Suprapubic skin (tissue), 4 donors: Measurements from ENCODE around the gene GH1. TPM values are rescaled to one million over a fixed set of nuclear protein-coding genes. Genes with fewer than 3 reads are reported as not detected.
A peak's percentile ranks its signal among the peaks of the same experiment; 100 is the strongest.

Experiments used
- DNase-seq, 2 donors: peaks; one replicate each; pipeline ENCODE4 v3.0.0-alpha.2; 2019; ENCODE audit warnings: low spot score in 2 of 2
- H3K27ac ChIP-seq: fragments of 200-600 bp; sonication (generic); one replicate; pipeline ENCODE4 v1.5.1; 2019
- H3K27me3 ChIP-seq: fragments of 200-600 bp; sonication (generic); one replicate; pipeline ENCODE4 v1.5.1; 2019
- H3K36me3 ChIP-seq: fragments of 200-600 bp; sonication (generic); one replicate; pipeline ENCODE4 v1.5.1; 2019
- H3K4me1 ChIP-seq: fragments of 200-600 bp; sonication (generic); one replicate; pipeline ENCODE4 v1.5.1; 2019
- H3K4me3 ChIP-seq: fragments of 200-600 bp; sonication (generic); one replicate; pipeline ENCODE4 v1.5.1; 2019; ENCODE audit warnings: mild to moderate bottlenecking
- H3K9me3 ChIP-seq: fragments of 200-600 bp; sonication (generic); one replicate; pipeline ENCODE4 v1.5.1; 2019
- EP300 ChIP-seq: sonication (generic); formaldehyde crosslinking; IDR thresholded peaks from one replicate; pipeline ENCODE4 v1.6.1; 2017; ENCODE audit warnings: antibody characterized with exemption
- POLR2A ChIP-seq, 2 donors: fragments of 450-650 bp; IDR thresholded peaks; one replicate each; pipeline ENCODE4 v1.6.1; 2017; ENCODE audit warnings: antibody characterized with exemption in 2 of 2, mild to moderate bottlenecking in 2 of 2, moderate library complexity in 2 of 2
- POLR2AphosphoS5 ChIP-seq, 3 donors: sonication (generic); formaldehyde crosslinking; IDR thresholded peaks; one replicate each; pipeline ENCODE4 v1.6.1; 2017; ENCODE audit warnings: antibody characterized with exemption in 3 of 3
- WGBS: methylation state at CpG from one replicate; pipeline ENCODE4 v1.1.5; 2018; 5-methylcytosine and 5-hydroxymethylcytosine counted together
- total RNA-seq, 4 donors: library from RNA; depleted of rRNA; stranded (reverse); fragments of >200 nt; gene quantifications; one replicate each; pipeline ENCODE4 v1.1.0, GENCODE V29; 2016
- TF ChIP-seq, protein P1 (sequence below), 2 donors: fragments of 200-600 bp in 1 of 2; fragments of 450-650 bp in 1 of 2; sonication (generic) in 1 of 2; IDR thresholded peaks; one replicate each; pipeline ENCODE4 v1.5.1; 2016 to 2019; ENCODE audit warnings: antibody characterized with exemption in 2 of 2, mild to moderate bottlenecking in 1 of 2, moderate library complexity in 1 of 2

Gene GH1
- total RNA-seq, 4 donors from 2014 or later: not detected

- Histone ChIP-seq H3K27me3 (no peaks in the 10 kb centered on the region), H3K4me3 (peak overlapping the region; percentile 27), H3K27ac (no peak overlapping the region), H3K4me1 (peaks cover 15% of the 10 kb centered on the region), H3K36me3 (no peaks in the 10 kb centered on the region), H3K9me3 (no peaks in the 10 kb centered on the region)
- 20% methylated on average over 35 of the region's 37 CpGs for WGBS
- DNase-seq: peak; percentile 88
- TF ChIP-seq, protein P1, sequence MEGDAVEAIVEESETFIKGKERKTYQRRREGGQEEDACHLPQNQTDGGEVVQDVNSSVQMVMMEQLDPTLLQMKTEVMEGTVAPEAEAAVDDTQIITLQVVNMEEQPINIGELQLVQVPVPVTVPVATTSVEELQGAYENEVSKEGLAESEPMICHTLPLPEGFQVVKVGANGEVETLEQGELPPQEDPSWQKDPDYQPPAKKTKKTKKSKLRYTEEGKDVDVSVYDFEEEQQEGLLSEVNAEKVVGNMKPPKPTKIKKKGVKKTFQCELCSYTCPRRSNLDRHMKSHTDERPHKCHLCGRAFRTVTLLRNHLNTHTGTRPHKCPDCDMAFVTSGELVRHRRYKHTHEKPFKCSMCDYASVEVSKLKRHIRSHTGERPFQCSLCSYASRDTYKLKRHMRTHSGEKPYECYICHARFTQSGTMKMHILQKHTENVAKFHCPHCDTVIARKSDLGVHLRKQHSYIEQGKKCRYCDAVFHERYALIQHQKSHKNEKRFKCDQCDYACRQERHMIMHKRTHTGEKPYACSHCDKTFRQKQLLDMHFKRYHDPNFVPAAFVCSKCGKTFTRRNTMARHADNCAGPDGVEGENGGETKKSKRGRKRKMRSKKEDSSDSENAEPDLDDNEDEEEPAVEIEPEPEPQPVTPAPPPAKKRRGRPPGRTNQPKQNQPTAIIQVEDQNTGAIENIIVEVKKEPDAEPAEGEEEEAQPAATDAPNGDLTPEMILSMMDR (IDR thresholded peaks at IDR 0.05): no peak
- TF ChIP-seq POLR2A (IDR thresholded peaks at IDR 0.05) (no peak), EP300 (no peak), POLR2AphosphoS5 (IDR thresholded peaks at IDR 0.05) (no peak)
These were observed 42.9 kb upstream of the GH1 start for GRCh38 chr17:63961355-63962212.

- Histone ChIP-seq H3K27ac (no peak overlapping the region), H3K36me3 (no peaks in the 10 kb centered on the region), H3K27me3 (no peaks in the 10 kb centered on the region), H3K4me3 (no peak overlapping the region), H3K9me3 (no peaks in the 10 kb centered on the region), H3K4me1 (peaks cover 15% of the 10 kb centered on the region)
- WGBS: 87% methylated on average over 7 of the region's 7 CpGs
- DNase-seq: no peak
- TF ChIP-seq POLR2AphosphoS5 (IDR thresholded peaks at IDR 0.05) (no peak), POLR2A (IDR thresholded peaks at IDR 0.05) (no peak), EP300 (no peak)
- TF ChIP-seq, protein P1 (IDR thresholded peaks at IDR 0.05): no peak
These were observed 41.8 kb upstream of the GH1 start for GRCh38 chr17:63960430-63960829.

DNA sequence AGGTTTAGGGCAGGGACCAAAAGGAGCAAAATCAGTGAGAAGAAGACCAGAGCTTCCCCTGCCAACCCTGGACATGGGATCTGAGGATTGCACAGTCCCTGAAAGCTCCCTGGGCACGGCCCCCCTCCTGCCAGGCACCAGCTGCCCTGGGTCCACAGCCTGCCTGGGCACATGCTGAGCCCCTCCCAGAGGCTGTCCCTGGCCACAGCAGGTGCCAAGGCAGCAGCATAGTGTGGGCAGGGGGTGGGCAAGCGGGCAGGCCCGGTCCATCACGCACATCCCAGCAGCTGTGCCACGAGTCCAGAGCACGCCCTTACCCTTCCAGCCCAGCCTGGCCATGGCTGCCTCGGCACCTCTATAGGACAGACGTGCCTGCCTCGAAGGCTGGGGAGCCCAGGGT, 41.4 kb upstream of the GH1 start:
- no peaks in the 10 kb centered on the region for H3K9me3 ChIP-seq
- no peak overlapping the region for H3K4me3 ChIP-seq
- WGBS: 80% methylated on average over 7 of the region's 9 CpGs
- H3K27me3 ChIP-seq: no peaks in the 10 kb centered on the region
- peaks cover 15% of the 10 kb centered on the region for H3K4me1 ChIP-seq
- TF ChIP-seq EP300 (no peak), POLR2AphosphoS5 (IDR thresholded peaks at IDR 0.05) (no peak), POLR2A (IDR thresholded peaks at IDR 0.05) (no peak)
- TF ChIP-seq, protein P1 (IDR thresholded peaks at IDR 0.05): no peak
- DNase-seq: no peak
- H3K27ac ChIP-seq: no peak overlapping the region
- no peaks in the 10 kb centered on the region for H3K36me3 ChIP-seq

- Histone ChIP-seq H3K27ac (no peak overlapping the region), H3K27me3 (peaks cover 3% of the 10 kb centered on the region), H3K9me3 (no peaks in the 10 kb centered on the region), H3K36me3 (no peaks in the 10 kb centered on the region), H3K4me1 (peaks cover 11% of the 10 kb centered on the region), H3K4me3 (no peak overlapping the region)
- TF ChIP-seq, protein P1 (IDR thresholded peaks at IDR 0.05): no peak
- TF ChIP-seq POLR2AphosphoS5 (IDR thresholded peaks at IDR 0.05): no peak
- no peak for TF ChIP-seq EP300
- TF ChIP-seq POLR2A (IDR thresholded peaks at IDR 0.05): no peak
- WGBS: 95% methylated on average over 5 of the region's 5 CpGs
- no peak for DNase-seq
These were observed 37.8 kb upstream of the GH1 start for GRCh38 chr17:63956296-63956920.

GRCh38 chr17:63955791-63956190, 37.2 kb upstream of the GH1 start:
- Histone ChIP-seq H3K36me3 (no peaks in the 10 kb centered on the region), H3K9me3 (no peaks in the 10 kb centered on the region), H3K4me1 (peaks cover 5% of the 10 kb centered on the region), H3K27ac (no peak overlapping the region), H3K4me3 (no peak overlapping the region), H3K27me3 (peaks cover 3% of the 10 kb centered on the region)
- DNase-seq: no peak
- no peak for TF ChIP-seq EP300
- TF ChIP-seq POLR2A (IDR thresholded peaks at IDR 0.05): no peak
- no peak for TF ChIP-seq POLR2AphosphoS5 (IDR thresholded peaks at IDR 0.05)
- TF ChIP-seq, protein P1 (IDR thresholded peaks at IDR 0.05): no peak
- 90% methylated on average over 3 of the region's 4 CpGs for WGBS
